ENCODE data around the gene OR52N5. TPM values are rescaled to one million over a fixed set of nuclear protein-coding genes. Genes with fewer than 3 reads are reported as not detected.

Gene OR52N5
- total RNA-seq, 2 experiments from 2014 or later = not detected

DNA sequence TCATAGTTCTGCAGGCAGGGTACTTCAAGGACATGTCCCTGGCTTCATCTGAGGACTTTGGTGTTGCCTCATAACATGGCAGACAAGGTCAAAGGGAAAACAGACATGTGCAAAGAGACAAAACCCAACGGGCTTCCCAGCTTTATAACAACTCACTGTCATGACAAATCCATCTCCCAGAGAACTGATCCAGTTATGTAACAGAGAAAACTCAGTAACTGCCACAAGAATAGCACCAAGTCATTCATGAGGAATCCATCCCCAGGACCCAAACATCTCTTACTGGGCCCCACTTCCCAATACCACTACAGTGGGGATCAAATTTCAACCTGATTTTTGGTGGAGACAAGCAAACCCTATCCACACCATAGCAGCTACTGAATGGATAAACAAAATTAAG lies 16.1 kb downstream of the OR52N5 start:
- Mint-ChIP-seq H3K9me3 (no peaks in the 10 kb centered on the region), H3K27ac (no peak overlapping the region), H3K4me3 (no peak overlapping the region), H3K4me1 (ENCODE audit: low read depth) (no peaks in the 10 kb centered on the region), H3K36me3 (ENCODE audit: low read depth) (no peaks in the 10 kb centered on the region), H3K27me3 (ENCODE audit: low read depth) (peaks cover 2% of the 10 kb centered on the region)
- intact Hi-C loops (cut with micrococcal nuclease) = no loop called here
- CTCF ChIA-PET = no interaction called here
- DNase-seq = no peak

DNA sequence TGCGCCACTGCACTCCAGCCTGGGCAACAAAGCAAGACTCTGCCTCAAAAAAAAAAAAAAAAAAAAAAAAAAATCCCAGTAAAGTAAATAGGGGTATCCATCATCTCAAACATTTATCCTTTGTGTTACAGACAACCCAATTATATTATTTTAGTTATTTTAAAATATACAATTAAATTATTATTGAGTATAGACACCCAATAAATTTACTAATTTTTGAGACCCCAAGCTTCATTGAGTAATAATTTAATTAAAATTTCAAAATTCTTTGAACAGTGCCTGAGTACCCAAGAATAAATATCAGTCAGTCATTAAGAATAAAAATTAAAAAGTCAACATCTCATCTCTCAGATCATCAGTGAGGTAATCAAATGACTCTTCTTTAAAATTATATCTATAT lies 29.2 kb downstream of the OR52N5 start, which contains the start of gene OR52N4:
OR52N4 (plus strand) TSS at position 301 of the 400 bp plus-strand sequence. CDS start 498 bp downstream, outside the sequence.
- intact Hi-C loops (cut with micrococcal nuclease) = no loop called here
- Mint-ChIP-seq H3K27me3 (ENCODE audit: low read depth) (no peaks in the 10 kb centered on the region), H3K36me3 (ENCODE audit: low read depth) (no peaks in the 10 kb centered on the region), H3K9me3 (no peaks in the 10 kb centered on the region), H3K4me3 (no peak within 1 kb of the TSS), H3K27ac (no peak within 1 kb of the TSS), H3K4me1 (ENCODE audit: low read depth) (no peaks in the 10 kb centered on the region)
- CTCF ChIA-PET = no interaction called here
- no peak for DNase-seq

DNA sequence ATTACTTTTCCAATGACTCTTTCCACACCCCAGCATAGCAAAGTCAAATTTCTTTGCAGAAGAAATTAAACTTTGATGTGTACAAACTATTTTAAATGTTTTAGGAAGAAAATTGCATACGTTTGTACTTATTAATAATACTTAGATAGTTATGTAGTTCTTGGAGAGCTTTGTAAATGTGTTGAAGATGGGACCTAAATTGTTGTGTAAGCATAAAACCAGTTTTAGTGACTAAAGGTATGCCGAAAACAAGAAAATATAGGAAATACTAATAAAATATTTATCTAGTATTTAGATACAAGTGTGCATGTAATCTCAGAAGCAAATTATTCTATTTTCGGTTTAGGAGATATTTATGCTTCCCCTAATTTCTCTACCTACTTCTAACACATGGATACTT lies 33.3 kb downstream of the OR52N5 start:
- intact Hi-C loops (cut with micrococcal nuclease) = no loop called here
- H3K4me3 Mint-ChIP-seq = no peak overlapping the region
- H3K4me1 Mint-ChIP-seq (ENCODE audit: low read depth) = no peaks in the 10 kb centered on the region
- no peaks in the 10 kb centered on the region for H3K27me3 Mint-ChIP-seq (ENCODE audit: low read depth)
- CTCF ChIA-PET = no interaction called here
- no peak overlapping the region for H3K27ac Mint-ChIP-seq
- DNase-seq = no peak
- peaks cover 7% of the 10 kb centered on the region for H3K9me3 Mint-ChIP-seq
- no peaks in the 10 kb centered on the region for H3K36me3 Mint-ChIP-seq (ENCODE audit: low read depth)

DNA sequence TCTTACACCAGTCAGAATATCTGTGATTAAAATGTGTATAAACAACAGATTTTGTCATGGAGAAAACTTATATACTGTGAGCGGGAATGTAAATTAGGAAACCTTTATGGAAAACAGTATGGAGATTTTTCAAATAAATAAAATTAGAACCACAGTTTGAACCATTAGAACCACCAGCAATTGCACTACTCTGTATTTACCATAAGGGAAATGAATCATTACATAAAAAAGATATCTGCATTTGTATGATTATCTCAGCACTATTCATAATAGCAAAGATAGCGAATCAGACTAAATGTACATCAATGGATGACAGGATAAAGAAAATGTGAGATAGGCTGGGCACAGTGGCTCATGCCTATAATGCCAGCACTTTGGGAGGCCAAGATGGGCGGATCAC lies 36.5 kb downstream of the OR52N5 start:
- Mint-ChIP-seq H3K27ac (no peak overlapping the region), H3K9me3 (peaks cover 22% of the 10 kb centered on the region), H3K36me3 (ENCODE audit: low read depth) (peaks cover 5% of the 10 kb centered on the region), H3K4me3 (no peak overlapping the region), H3K27me3 (ENCODE audit: low read depth) (no peaks in the 10 kb centered on the region), H3K4me1 (ENCODE audit: low read depth) (no peaks in the 10 kb centered on the region)
- DNase-seq = no peak
- intact Hi-C loops (cut with micrococcal nuclease) = no loop called here
- CTCF ChIA-PET = no interaction called here

DNA sequence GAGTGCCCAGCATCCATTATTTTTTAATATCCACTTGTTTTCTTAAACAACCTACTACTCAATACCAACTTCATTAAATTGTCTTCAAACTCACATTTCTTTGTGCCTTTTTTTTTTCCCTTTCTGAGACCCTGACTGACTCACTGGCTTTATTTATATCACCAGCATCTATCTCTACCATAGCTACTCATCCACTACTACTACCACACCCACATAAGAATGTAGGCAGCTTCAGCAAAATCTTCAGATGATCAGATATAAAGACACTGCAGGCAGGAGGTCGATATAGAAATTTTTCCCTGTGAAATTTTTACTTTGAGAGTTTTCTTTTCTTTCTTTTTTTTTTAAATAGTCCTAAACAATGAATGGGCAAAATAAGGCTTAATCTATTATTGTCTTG lies 44.7 kb downstream of the OR52N5 start:
- intact Hi-C loops (cut with micrococcal nuclease) = no loop called here
- peaks cover 13% of the 10 kb centered on the region for H3K9me3 Mint-ChIP-seq
- H3K27ac Mint-ChIP-seq = no peak overlapping the region
- CTCF ChIA-PET = no interaction called here
- H3K4me1 Mint-ChIP-seq (ENCODE audit: low read depth) = no peaks in the 10 kb centered on the region
- peaks cover 20% of the 10 kb centered on the region for H3K36me3 Mint-ChIP-seq (ENCODE audit: low read depth)
- no peak for DNase-seq
- H3K27me3 Mint-ChIP-seq (ENCODE audit: low read depth) = no peaks in the 10 kb centered on the region
- no peak overlapping the region for H3K4me3 Mint-ChIP-seq

DNA sequence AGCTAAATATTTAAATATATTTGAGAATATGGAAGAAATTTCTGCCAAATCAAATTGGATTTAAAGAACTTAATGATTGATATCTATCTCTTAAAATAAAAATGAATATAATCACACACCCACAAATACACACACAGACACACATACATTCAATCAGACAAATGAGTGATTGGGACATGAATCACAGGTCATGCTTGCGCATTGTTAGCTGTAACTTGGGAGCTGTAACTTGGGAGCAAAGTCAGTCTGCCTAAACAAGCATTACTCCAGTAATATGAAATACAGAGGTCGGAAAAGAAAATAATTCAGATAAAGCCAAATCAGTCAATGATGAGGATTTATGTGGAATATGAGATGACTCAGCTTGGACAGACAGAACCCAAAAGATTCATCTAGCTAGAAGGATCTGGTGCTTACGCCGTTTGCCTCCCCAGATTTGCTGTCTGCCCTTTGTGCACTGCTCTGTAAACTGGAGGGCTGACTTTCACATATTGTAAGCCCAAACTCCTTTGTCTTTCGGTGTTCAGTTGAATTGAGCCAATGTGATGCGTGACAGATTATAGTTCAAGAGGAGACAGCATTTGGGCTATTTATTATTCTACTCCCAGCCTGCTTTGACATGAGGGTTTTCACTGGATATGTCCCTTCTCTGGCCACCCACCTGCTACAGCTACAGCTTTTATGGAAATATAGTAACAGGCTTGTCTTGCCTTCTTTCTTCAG lies 45.3 kb downstream of the OR52N5 start:
- intact Hi-C loops (cut with micrococcal nuclease) = no loop called here
- DNase-seq = no peak
- H3K27me3 Mint-ChIP-seq (ENCODE audit: low read depth) = no peaks in the 10 kb centered on the region
- H3K4me3 Mint-ChIP-seq = no peak overlapping the region
- H3K36me3 Mint-ChIP-seq (ENCODE audit: low read depth) = peaks cover 20% of the 10 kb centered on the region
- no peak overlapping the region for H3K27ac Mint-ChIP-seq
- H3K4me1 Mint-ChIP-seq (ENCODE audit: low read depth) = no peaks in the 10 kb centered on the region
- CTCF ChIA-PET = no interaction called here
- H3K9me3 Mint-ChIP-seq = peaks cover 13% of the 10 kb centered on the region

DNA sequence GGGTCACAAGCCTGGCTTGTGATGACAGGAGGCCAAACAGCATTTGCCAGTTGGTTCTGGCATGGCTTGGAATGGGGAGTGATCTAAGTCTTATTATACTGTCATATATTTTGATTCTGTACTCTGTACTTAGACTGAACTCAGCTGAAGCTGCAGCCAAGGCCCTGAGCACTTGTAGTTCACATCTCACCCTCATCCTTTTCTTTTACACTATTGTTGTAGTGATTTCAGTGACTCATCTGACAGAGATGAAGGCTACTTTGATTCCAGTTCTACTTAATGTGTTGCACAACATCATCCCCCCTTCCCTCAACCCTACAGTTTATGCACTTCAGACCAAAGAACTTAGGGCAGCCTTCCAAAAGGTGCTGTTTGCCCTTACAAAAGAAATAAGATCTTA lies 46.1 kb downstream of the OR52N5 start:
- CTCF ChIA-PET = no interaction called here

DNA sequence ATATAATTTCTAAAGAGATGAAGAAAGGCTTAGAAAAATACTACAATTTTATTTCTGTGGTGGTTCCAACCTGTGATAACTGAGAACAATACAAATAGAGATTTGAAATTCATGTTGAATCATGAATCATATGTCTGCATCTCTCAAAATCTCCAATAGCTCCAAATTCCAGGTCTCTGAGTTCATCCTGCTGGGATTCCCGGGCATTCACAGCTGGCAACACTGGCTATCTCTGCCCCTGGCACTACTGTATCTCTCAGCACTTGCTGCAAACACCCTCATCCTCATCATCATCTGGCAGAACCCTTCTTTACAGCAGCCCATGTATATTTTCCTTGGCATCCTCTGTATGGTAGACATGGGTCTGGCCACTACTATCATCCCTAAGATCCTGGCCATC lies 46.8 kb downstream of the OR52N5 start, which contains the start of gene OR56B1:
OR56B1 (plus strand) TSS at position 53 of the 400 bp plus-strand sequence; CDS start at position 122, 69 bp downstream.
- Mint-ChIP-seq H3K4me3 (no peak within 1 kb of the TSS), H3K4me1 (ENCODE audit: low read depth) (no peaks in the 10 kb centered on the region), H3K9me3 (peaks cover 4% of the 10 kb centered on the region), H3K27ac (no peak within 1 kb of the TSS), H3K36me3 (ENCODE audit: low read depth) (peaks cover 15% of the 10 kb centered on the region), H3K27me3 (ENCODE audit: low read depth) (no peaks in the 10 kb centered on the region)
- DNase-seq = no peak
- intact Hi-C loops (cut with micrococcal nuclease) = no loop called here
- CTCF ChIA-PET = no interaction called here

More for the DNA sequence above, 46.1 kb downstream of the OR52N5 start:
- intact Hi-C loops (cut with micrococcal nuclease) = no loop called here
- H3K36me3 Mint-ChIP-seq (ENCODE audit: low read depth) = peaks cover 20% of the 10 kb centered on the region
- H3K9me3 Mint-ChIP-seq = peaks cover 11% of the 10 kb centered on the region
- H3K4me1 Mint-ChIP-seq (ENCODE audit: low read depth) = no peaks in the 10 kb centered on the region
- DNase-seq = no peak
- H3K27me3 Mint-ChIP-seq (ENCODE audit: low read depth) = no peaks in the 10 kb centered on the region
- H3K27ac Mint-ChIP-seq = no peak overlapping the region
- H3K4me3 Mint-ChIP-seq = no peak overlapping the region

DNA sequence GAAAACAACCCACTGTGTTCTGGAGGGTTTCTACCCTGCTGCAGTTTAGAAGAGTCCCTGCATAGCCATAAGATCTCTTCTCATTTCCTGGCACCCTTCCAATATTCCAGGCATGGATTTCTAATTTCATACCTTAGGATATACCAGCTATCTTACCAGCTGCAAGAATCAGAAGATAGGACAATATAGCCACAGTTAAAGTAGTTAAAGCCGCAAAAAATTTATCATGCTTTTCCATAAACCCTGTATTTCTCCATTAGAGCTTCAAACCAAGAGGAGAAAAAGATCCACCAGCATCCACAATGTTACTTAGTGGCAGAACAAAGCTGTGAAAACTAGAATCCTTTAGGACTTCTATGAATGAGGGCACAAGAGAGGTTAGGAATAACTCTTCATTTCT lies 55.5 kb downstream of the OR52N5 start:
- CTCF ChIA-PET = no interaction called here
- H3K36me3 Mint-ChIP-seq (ENCODE audit: low read depth) = peaks cover 4% of the 10 kb centered on the region
- H3K27ac Mint-ChIP-seq = no peak overlapping the region
- H3K4me3 Mint-ChIP-seq = no peak overlapping the region
- intact Hi-C loops (cut with micrococcal nuclease) = no loop called here
- H3K27me3 Mint-ChIP-seq (ENCODE audit: low read depth) = no peaks in the 10 kb centered on the region
- no peaks in the 10 kb centered on the region for H3K4me1 Mint-ChIP-seq (ENCODE audit: low read depth)
- no peak for DNase-seq
- no peaks in the 10 kb centered on the region for H3K9me3 Mint-ChIP-seq

DNA sequence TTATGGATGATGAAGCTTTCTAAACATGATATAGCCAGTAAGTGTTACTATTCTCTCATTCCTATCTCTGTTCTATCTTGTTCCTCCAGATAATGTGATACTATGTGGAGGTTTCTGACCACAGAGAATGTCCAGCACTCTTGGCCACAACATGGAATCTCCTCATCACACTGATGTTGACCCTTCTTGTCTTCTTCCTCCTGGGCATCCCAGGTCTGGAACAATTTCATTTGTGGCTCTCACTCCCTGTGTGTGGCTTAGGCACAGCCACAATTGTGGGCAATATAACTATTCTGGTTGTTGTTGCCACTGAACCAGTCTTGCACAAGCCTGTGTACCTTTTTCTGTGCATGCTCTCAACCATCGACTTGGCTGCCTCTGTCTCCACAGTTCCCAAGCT lies 56.8 kb downstream of the OR52N5 start:
- Mint-ChIP-seq H3K27me3 (ENCODE audit: low read depth) (no peaks in the 10 kb centered on the region), H3K27ac (no peak overlapping the region), H3K36me3 (ENCODE audit: low read depth) (peaks cover 5% of the 10 kb centered on the region), H3K4me1 (ENCODE audit: low read depth) (no peaks in the 10 kb centered on the region), H3K9me3 (no peaks in the 10 kb centered on the region), H3K4me3 (no peak overlapping the region)
- CTCF ChIA-PET = interaction anchor here (0.9 kb wide), 1 partner anchor 13 kb away, joined by 3 read pairs; no protein-coding TSS in a partner anchor
- intact Hi-C loops (cut with micrococcal nuclease) = no loop called here
- DNase-seq = no peak

Other genes with a start within 250 kb of the OR52N5 start
- gene OR52H1, start 234.8 kb downstream of the OR52N5 start, total RNA-seq = not detected
- not detected for gene OR52B6, start 202.5 kb downstream of the OR52N5 start, total RNA-seq
- gene TRIM6, start 186.7 kb downstream of the OR52N5 start, total RNA-seq = 1 to 10 TPM; 2.1 to 2.6 TPM
- gene TRIM34, start 158.4 kb downstream of the OR52N5 start, total RNA-seq = 10 to 100 TPM; 12.8 to 12.9 TPM
- 10 to 100 TPM; 37.2 to 38.0 TPM for gene TRIM5, start 98.3 kb downstream of the OR52N5 start, total RNA-seq
- 100 to 1,000 TPM; 280 to 292 TPM for gene TRIM22, start 93.6 kb downstream of the OR52N5 start, total RNA-seq
- gene OR56B1, start 46.9 kb downstream of the OR52N5 start, total RNA-seq = under 1 TPM in 1 of 2 experiments, not detected in 1; 0.20 TPM
- gene OR52N4, start 29.1 kb downstream of the OR52N5 start, total RNA-seq = under 1 TPM; 0.74 to 0.99 TPM
- under 1 TPM; 0.07 to 0.15 TPM for gene OR52N1, start 7.9 kb upstream of the OR52N5 start, total RNA-seq
- gene OR52N2, start 25.6 kb upstream of the OR52N5 start, total RNA-seq = not detected
- not detected for gene OR52E6, start 58.5 kb upstream of the OR52N5 start, total RNA-seq
- gene OR52E8, start 74.3 kb upstream of the OR52N5 start, total RNA-seq = not detected
- gene OR52E4, start 97.3 kb upstream of the OR52N5 start, total RNA-seq = not detected
- not detected for gene OR52E5, start 109.9 kb upstream of the OR52N5 start, total RNA-seq
- gene OR56A3, start 158.9 kb upstream of the OR52N5 start, total RNA-seq = not detected
- gene OR56A5, start 185.1 kb upstream of the OR52N5 start, total RNA-seq = not detected
- gene OR52L1, start 203.6 kb upstream of the OR52N5 start, total RNA-seq = not detected
- gene OR56A4, start 223.6 kb upstream of the OR52N5 start, total RNA-seq = not detected
- not detected for gene OR56A1, start 247.4 kb upstream of the OR52N5 start, total RNA-seq